GM23338 (cell line): ENCODE results near the gene FGF22.

Experiments used
- POLR2AphosphoS5 ChIP-seq: IDR thresholded peaks from 2 replicates; pipeline ENCODE4 v1.6.1; 2016; ENCODE audit warnings: antibody characterized with exemption, low read depth
- TF ChIP-seq, protein P1 (sequence below), 2 experiments: fragments of 200-600 bp in 1 of 2; sonication (generic) in 1 of 2; conservative IDR thresholded peaks; 2 replicates each; pipeline versions ENCODE4 v1.5.1 to v1.6.1; 2016 to 2017; ENCODE audit warnings: antibody characterized with exemption in 2 of 2, low read depth in 2 of 2, mild to moderate bottlenecking in 2 of 2, moderate library complexity in 1 of 2

DNA sequence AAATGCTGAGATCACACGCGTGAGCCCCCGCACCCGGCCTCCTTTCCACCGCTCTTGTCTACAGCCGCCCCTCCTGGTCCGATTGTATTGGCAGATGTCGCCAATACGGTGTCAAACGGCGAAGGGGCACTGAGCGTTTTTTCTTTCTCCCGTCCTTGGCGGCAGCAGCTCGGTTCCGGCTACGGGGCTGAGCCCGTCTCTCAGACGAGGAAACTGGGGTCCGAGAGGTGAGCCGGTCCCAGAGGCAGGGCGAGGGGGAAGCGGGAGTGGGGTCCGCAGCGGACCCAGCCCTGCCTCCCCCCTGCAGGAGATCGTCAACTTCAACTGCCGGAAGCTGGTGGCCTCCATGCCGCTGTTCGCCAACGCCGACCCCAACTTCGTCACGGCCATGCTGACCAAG, 26.7 kb upstream of the FGF22 start:
- no peak for TF ChIP-seq POLR2AphosphoS5
- TF ChIP-seq, protein P1, sequence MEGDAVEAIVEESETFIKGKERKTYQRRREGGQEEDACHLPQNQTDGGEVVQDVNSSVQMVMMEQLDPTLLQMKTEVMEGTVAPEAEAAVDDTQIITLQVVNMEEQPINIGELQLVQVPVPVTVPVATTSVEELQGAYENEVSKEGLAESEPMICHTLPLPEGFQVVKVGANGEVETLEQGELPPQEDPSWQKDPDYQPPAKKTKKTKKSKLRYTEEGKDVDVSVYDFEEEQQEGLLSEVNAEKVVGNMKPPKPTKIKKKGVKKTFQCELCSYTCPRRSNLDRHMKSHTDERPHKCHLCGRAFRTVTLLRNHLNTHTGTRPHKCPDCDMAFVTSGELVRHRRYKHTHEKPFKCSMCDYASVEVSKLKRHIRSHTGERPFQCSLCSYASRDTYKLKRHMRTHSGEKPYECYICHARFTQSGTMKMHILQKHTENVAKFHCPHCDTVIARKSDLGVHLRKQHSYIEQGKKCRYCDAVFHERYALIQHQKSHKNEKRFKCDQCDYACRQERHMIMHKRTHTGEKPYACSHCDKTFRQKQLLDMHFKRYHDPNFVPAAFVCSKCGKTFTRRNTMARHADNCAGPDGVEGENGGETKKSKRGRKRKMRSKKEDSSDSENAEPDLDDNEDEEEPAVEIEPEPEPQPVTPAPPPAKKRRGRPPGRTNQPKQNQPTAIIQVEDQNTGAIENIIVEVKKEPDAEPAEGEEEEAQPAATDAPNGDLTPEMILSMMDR (conservative IDR thresholded peaks at IDR 0.05; ENCODE audit: low read depth in 2 of 2) = no peak
